CD4-positive, alpha-beta T cell (primary cell): ENCODE measurements around the gene PHACTR3. TPM values are rescaled to one million over a fixed set of nuclear protein-coding genes. Genes with fewer than 3 reads are reported as not detected.

Experiments used
- ATAC-seq: fragments of 200-7000 bp; cut with Tn5 transposase; one replicate; pipeline ENCODE4 v1.10.0; 2022; ENCODE audit warnings: mild to moderate bottlenecking; ENCODE audit not compliant: poor library complexity
- CTCF ChIA-PET: fragments of 350-600 bp; sonication (Branson Sonifier 250); formaldehyde crosslinking; loops from one replicate; lab custom pipeline; 2021; ENCODE audit warnings: antibody characterized with exemption, inconsistent platforms; lab: Charles Lee
- POLR2A ChIA-PET: fragments of 350-600 bp; sonication (Branson Sonifier 250); formaldehyde crosslinking; loops from one replicate; lab custom pipeline; 2021; ENCODE audit warnings: antibody characterized with exemption, inconsistent platforms; lab: Charles Lee
- DNase-seq, 14 experiments: peaks; one replicate each; pipeline ENCODE4 v3.0.0-alpha.2; 2013 to 2020; ENCODE audit warnings: mixed read lengths in 2 of 14
- H3K27ac ChIP-seq, 2 donors: one replicate each; pipeline versions ENCODE4 v1.5.1 to v1.7.0; 2013; ENCODE audit warnings: low read length in 2 of 2, low read depth in 1 of 2, mild to moderate bottlenecking in 1 of 2
- H3K27me3 ChIP-seq, 2 experiments: 1 replicate in 1 of 2; 2 replicates in 1 of 2; pipeline versions ENCODE4 v1.6.1 to v1.7.0; 2013; ENCODE audit warnings: low read length in 2 of 2, control low read depth in 1 of 2, mild to moderate bottlenecking in 1 of 2, moderate library complexity in 1 of 2; ENCODE audit not compliant: insufficient read depth in 2 of 2, control insufficient read depth in 1 of 2
- H3K36me3 ChIP-seq: one replicate; pipeline ENCODE4 v1.6.1; 2013; ENCODE audit warnings: low read length, control low read depth; ENCODE audit not compliant: insufficient read depth
- H3K4me1 ChIP-seq: one replicate; pipeline ENCODE4 v1.6.1; 2013; ENCODE audit warnings: low read length, control low read depth; ENCODE audit not compliant: insufficient read depth
- H3K4me3 ChIP-seq: one replicate; pipeline ENCODE4 v1.5.1; 2013; ENCODE audit warnings: mild to moderate bottlenecking, low read length, moderate library complexity
- H3K9me3 ChIP-seq, 2 experiments: 1 replicate in 1 of 2; 2 replicates in 1 of 2; pipeline versions ENCODE4 v1.6.1 to v1.7.0; 2013; ENCODE audit warnings: low read length in 2 of 2, mild to moderate bottlenecking in 2 of 2, control low read depth in 1 of 2, moderate library complexity in 1 of 2; ENCODE audit not compliant: control insufficient read depth in 1 of 2, insufficient read depth in 1 of 2
- H3K27ac Mint-ChIP-seq: one replicate; pipeline ENCODE4 v1.8.0; 2020; ENCODE audit warnings: mixed read lengths
- H3K27me3 Mint-ChIP-seq: one replicate; pipeline ENCODE4 v1.8.0; 2021; ENCODE audit warnings: mixed read lengths
- H3K36me3 Mint-ChIP-seq: one replicate; pipeline ENCODE4 v1.8.0; 2021; ENCODE audit warnings: low read depth, mixed read lengths
- H3K4me1 Mint-ChIP-seq: one replicate; pipeline ENCODE4 v1.8.0; 2021; ENCODE audit warnings: low read depth, mixed read lengths
- H3K4me3 Mint-ChIP-seq: one replicate; pipeline ENCODE4 v1.8.0; 2020; ENCODE audit warnings: mild to moderate bottlenecking, mixed read lengths
- H3K9me3 Mint-ChIP-seq: one replicate; pipeline ENCODE4 v1.8.0; 2020; ENCODE audit warnings: mixed read lengths
- intact Hi-C, 2 experiments: fragments of 100-400 bp; cut with DNase I in 1 of 2; cut with micrococcal nuclease in 1 of 2; formaldehyde crosslinking; loops; one replicate each; pipeline versions ENCODE4 v1.15.1 to v1.9.0; 2023 to 2025; cut with DNase I, micrococcal nuclease
- total RNA-seq, 174 experiments: library from RNA in 2 of 174; stranded (reverse) in 2 of 174; gene quantifications; one replicate each; pipeline ENCODE4 v1.2.3 and lab custom pipeline; 2021 to 2026
- TF ChIP-seq, protein P1 (sequence below): fragments of 200-600 bp; IDR thresholded peaks from one replicate; pipeline ENCODE4 v1.8.0; 2022; ENCODE audit warnings: antibody characterized with exemption, mild to moderate bottlenecking

The PHACTR3 gene
- total RNA-seq, 2 experiments from 2014 or later = not detected

DNA sequence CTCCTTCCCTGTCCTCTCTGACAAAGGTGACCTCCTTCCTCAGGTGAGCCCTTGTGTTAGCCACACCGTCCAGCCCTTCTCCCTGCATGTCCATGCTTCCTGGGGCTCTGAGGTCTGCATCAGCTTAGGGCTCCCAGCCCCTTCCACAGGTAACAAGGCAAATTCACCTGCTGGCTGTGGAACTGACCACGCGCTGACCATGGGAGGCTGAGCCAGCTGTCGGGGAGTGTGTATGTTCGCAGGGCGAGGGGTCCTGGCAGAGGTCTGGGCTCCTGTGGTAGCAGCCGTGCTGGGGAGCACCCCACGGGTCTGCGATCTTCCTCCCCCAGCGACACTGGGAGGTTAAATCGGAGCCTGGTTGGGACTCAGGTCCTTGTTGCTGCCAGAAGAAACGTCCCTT, 136.7 kb downstream of the PHACTR3 start:
- no peak overlapping the region for H3K4me3 Mint-ChIP-seq
- peaks cover 18% of the 10 kb centered on the region for H3K27me3 Mint-ChIP-seq
- Histone ChIP-seq H3K9me3 (peaks cover 0 to 28% of the 10 kb centered on the region in 2 experiments), H3K27ac (no peak overlapping the region), H3K4me1 (no peaks in the 10 kb centered on the region), H3K36me3 (no peaks in the 10 kb centered on the region), H3K4me3 (no peak overlapping the region), H3K27me3 (no peaks in the 10 kb centered on the region)
- ATAC-seq = no peak
- H3K27ac Mint-ChIP-seq = no peak overlapping the region
- no peaks in the 10 kb centered on the region for H3K36me3 Mint-ChIP-seq
- no peaks in the 10 kb centered on the region for H3K4me1 Mint-ChIP-seq
- no peaks in the 10 kb centered on the region for H3K9me3 Mint-ChIP-seq
- ChIA-PET POLR2A (no interaction called here), CTCF (no interaction called here)
- TF ChIP-seq, protein P1, sequence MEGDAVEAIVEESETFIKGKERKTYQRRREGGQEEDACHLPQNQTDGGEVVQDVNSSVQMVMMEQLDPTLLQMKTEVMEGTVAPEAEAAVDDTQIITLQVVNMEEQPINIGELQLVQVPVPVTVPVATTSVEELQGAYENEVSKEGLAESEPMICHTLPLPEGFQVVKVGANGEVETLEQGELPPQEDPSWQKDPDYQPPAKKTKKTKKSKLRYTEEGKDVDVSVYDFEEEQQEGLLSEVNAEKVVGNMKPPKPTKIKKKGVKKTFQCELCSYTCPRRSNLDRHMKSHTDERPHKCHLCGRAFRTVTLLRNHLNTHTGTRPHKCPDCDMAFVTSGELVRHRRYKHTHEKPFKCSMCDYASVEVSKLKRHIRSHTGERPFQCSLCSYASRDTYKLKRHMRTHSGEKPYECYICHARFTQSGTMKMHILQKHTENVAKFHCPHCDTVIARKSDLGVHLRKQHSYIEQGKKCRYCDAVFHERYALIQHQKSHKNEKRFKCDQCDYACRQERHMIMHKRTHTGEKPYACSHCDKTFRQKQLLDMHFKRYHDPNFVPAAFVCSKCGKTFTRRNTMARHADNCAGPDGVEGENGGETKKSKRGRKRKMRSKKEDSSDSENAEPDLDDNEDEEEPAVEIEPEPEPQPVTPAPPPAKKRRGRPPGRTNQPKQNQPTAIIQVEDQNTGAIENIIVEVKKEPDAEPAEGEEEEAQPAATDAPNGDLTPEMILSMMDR = no peak
- DNase-seq = no peak
- intact Hi-C loops = no loop called here

DNA sequence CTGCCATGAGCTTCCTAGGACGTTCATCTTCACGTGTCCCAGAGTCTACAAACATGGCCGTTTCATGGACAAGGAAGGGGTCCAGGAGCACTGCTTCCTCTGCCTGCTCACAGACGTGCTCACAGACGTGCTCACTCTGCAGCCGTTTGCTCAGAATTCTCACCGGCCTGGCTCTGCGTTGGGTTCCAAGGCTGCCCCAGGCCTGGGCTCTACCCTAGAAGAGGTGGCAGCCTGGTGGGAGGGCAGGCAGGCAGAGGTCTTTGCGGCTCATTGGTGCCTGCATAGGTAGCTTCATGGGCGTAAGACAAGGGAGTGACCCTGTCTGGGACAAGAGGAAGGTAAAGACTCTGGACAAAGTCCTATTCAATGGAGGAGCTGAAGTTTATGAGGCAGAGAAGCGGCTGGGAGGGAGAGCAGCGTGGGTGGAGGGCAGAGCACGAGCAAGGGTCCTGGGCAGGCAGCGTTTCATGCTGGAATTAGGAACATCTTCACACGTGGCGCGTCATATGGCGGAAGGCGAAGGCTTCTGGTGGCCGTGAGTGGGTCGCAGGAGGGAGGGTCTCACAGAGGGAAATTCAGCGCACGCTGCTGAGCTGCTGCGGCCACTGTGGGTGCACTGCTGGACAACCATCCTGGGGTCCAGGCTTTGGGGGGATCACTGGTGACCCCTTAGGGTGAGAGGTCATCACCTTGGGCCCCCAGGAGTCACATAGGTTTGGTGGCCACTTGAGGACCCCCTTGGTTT, 138.2 kb downstream of the PHACTR3 start:
- POLR2A ChIA-PET = no interaction called here
- no peaks in the 10 kb centered on the region for H3K36me3 Mint-ChIP-seq
- H3K4me1 Mint-ChIP-seq = no peaks in the 10 kb centered on the region
- H3K9me3 Mint-ChIP-seq = no peaks in the 10 kb centered on the region
- no peak overlapping the region for H3K4me3 ChIP-seq
- H3K36me3 ChIP-seq = no peaks in the 10 kb centered on the region
- no peak overlapping the region for H3K4me3 Mint-ChIP-seq
- CTCF ChIA-PET = no interaction called here
- no peak overlapping the region for H3K27ac Mint-ChIP-seq
- TF ChIP-seq, protein P1 = no peak
- intact Hi-C loops = no loop called here
- no peak overlapping the region for H3K27ac ChIP-seq
- H3K9me3 ChIP-seq = peaks cover 0 to 40% of the 10 kb centered on the region in 2 experiments
- no peaks in the 10 kb centered on the region for H3K4me1 ChIP-seq
- H3K27me3 ChIP-seq = no peaks in the 10 kb centered on the region
- H3K27me3 Mint-ChIP-seq = peaks cover 16% of the 10 kb centered on the region
- ATAC-seq = no peak
- no peak for DNase-seq

DNA sequence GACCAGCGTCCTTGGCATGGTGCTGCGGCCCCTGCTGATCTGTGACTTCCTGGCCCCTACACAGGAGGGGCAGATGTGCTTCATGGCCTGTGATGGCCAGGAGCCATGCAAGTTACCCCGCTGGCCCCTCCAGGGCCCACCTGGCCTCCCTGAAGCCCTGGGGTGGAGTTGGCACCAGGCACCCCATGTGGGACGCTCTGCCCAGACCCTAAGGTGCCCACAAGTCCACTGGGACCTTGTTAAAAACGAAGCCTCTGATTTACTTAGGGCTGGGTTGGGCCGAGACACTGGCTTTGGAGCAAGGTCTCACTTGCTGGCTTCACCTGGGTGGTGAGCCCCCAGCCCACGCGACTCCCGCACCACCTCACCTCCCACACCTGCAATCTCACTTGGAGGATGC, 139.0 kb downstream of the PHACTR3 start:
- no peak overlapping the region for H3K27ac ChIP-seq
- CTCF ChIA-PET = no interaction called here
- Mint-ChIP-seq H3K36me3 (no peaks in the 10 kb centered on the region), H3K27ac (no peak overlapping the region), H3K9me3 (no peaks in the 10 kb centered on the region), H3K4me1 (no peaks in the 10 kb centered on the region), H3K4me3 (no peak overlapping the region), H3K27me3 (peaks cover 8% of the 10 kb centered on the region)
- POLR2A ChIA-PET = no interaction called here
- H3K36me3 ChIP-seq = no peaks in the 10 kb centered on the region
- ATAC-seq (no peak), DNase-seq (no peak)
- intact Hi-C loops = no loop called here
- TF ChIP-seq, protein P1 = no peak
- H3K9me3 ChIP-seq = peaks cover 0 to 41% of the 10 kb centered on the region in 2 experiments
- H3K27me3 ChIP-seq = no peaks in the 10 kb centered on the region
- no peaks in the 10 kb centered on the region for H3K4me1 ChIP-seq
- H3K4me3 ChIP-seq = no peak overlapping the region
